GM19099 (cell line): Measurements from ENCODE around the gene OR8G1.

Experiments used
- POLR2A ChIP-seq: IDR thresholded peaks from 3 replicates; pipeline ENCODE4 v1.6.1; 2011; ENCODE audit warnings: low read depth; ENCODE audit not compliant: insufficient read length; ENCODE audit errors: extremely low read depth

OR8G1 gene

GRCh38 chr11:124211321-124211720, 29.6 kb upstream of the OR8G1 start:
- TF ChIP-seq POLR2A = no peak

- TF ChIP-seq POLR2A = no peak
These were observed 26.9 kb upstream of the OR8G1 start for GRCh38 chr11:124214027-124214426.

GRCh38 chr11:124219126-124219525, 21.8 kb upstream of the OR8G1 start:
- TF ChIP-seq POLR2A = no peak

- no peak for TF ChIP-seq POLR2A
These were observed 18.5 kb upstream of the OR8G1 start for GRCh38 chr11:124222407-124222806.

- no peak for TF ChIP-seq POLR2A
These were observed 15.4 kb upstream of the OR8G1 start for GRCh38 chr11:124225471-124225870.

- TF ChIP-seq POLR2A = no peak
These were observed 7.5 kb upstream of the OR8G1 start for GRCh38 chr11:124233376-124233775.

GRCh38 chr11:124238512-124238911, 2.4 kb upstream of the OR8G1 start:
- TF ChIP-seq POLR2A = no peak

- TF ChIP-seq POLR2A = no peak
These were observed 15.2 kb downstream of the OR8G1 start, which contains the start of gene OR8G5 for GRCh38 chr11:124256076-124256475. Gene OR8G5 (plus strand): TSS chr11:124256376. CDS start chr11:124264932, 8,556 bp downstream.

- TF ChIP-seq POLR2A = no peak
These were observed 33.1 kb downstream of the OR8G1 start for GRCh38 chr11:124274000-124274399.

GRCh38 chr11:124276081-124276480, 35.2 kb downstream of the OR8G1 start:
- no peak for TF ChIP-seq POLR2A

- TF ChIP-seq POLR2A = no peak
These were observed 36.3 kb downstream of the OR8G1 start for GRCh38 chr11:124277207-124277606.

- TF ChIP-seq POLR2A = no peak
These were observed 36.9 kb downstream of the OR8G1 start for GRCh38 chr11:124277804-124278203.

GRCh38 chr11:124278261-124278660, 37.4 kb downstream of the OR8G1 start:
- no peak for TF ChIP-seq POLR2A

GRCh38 chr11:124285610-124286344, 44.9 kb downstream of the OR8G1 start:
- TF ChIP-seq POLR2A = no peak

- TF ChIP-seq POLR2A = no peak
These were observed 53.8 kb downstream of the OR8G1 start for GRCh38 chr11:124294687-124295086.

- no peak for TF ChIP-seq POLR2A
These were observed 55.1 kb downstream of the OR8G1 start for GRCh38 chr11:124296016-124296415.

- TF ChIP-seq POLR2A = no peak
These were observed 57.0 kb downstream of the OR8G1 start for GRCh38 chr11:124297921-124298320.
